ENCODE data around the gene UGT1A1. TPM values are rescaled to one million over a fixed set of nuclear protein-coding genes. Genes with fewer than 3 reads are reported as not detected.

Gene UGT1A1
- total and polyA plus RNA-seq, 9 of the 15 experiments (the other 6 are each of a cell fraction or from before 2014, with no cell fraction given) = not detected

DNA sequence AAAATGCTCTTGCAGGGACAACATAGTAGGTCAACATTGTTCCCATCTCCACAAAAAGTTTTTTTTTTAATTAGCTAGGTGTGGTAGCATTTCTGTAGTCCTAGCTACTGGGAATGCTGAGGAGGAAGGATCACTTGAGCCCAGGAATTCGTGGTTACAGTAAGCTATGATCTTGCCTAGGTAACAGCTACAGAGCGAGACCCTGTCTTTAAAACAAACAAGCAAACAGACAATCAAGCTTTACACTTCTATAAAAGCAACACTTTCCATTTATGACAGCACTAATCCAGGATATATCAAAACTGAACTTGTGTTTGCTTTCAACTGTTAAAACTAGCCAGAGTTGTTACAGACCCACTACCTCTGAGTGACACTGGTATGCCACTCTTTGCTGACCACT is 19.2 kb upstream of the UGT1A1 start:
- H3K27ac ChIP-seq (ENCODE audit: extremely low read depth, low read depth, low read length) = no peak overlapping the region
- no peak overlapping the region for H2AFZ ChIP-seq (ENCODE audit: low read depth, low read length)
- in situ Hi-C loops (cut with MboI) = no loop called here
- no TSS peak for BruUV-seq (replicated peaks)
- FAIRE-seq = no peak
- no peaks in the 10 kb centered on the region for H3K79me2 ChIP-seq (ENCODE audit: control insufficient read depth, insufficient read depth, low read length)
- H3K27me3 ChIP-seq (ENCODE audit: control insufficient read depth in 2 of 2, insufficient read depth in 2 of 2, low read length in 2 of 2) = no peaks in the 10 kb centered on the region
- H4K20me1 ChIP-seq (replicated peaks; ENCODE audit: control insufficient read depth, insufficient read depth, low read length) = no peaks in the 10 kb centered on the region
- ATAC-seq = no peak
- intact Hi-C loops (cut with micrococcal nuclease) = no loop called here
- no peak for DNase-seq (ENCODE audit: extremely low read depth in 1 of 4, low spot score in 3 of 4)
- H3K4me1 ChIP-seq (replicated peaks in 1 of 2; ENCODE audit: control insufficient read depth in 2 of 2, insufficient read depth in 2 of 2, low read length in 2 of 2) = peaks cover 0 to 7% of the 10 kb centered on the region in 2 experiments; a peak in 2 of 5 replicates
- H3K9me1 ChIP-seq (ENCODE audit: control insufficient read depth, insufficient read depth, low read length) = no peaks in the 10 kb centered on the region
- H3K4me2 ChIP-seq (ENCODE audit: insufficient read depth, low read length) = no peak overlapping the region
- H3K9ac ChIP-seq (ENCODE audit: insufficient read depth in 1 of 2, low read depth in 2 of 2, low read length in 2 of 2) = no peak overlapping the region
- ChIA-PET POLR2A (no interaction called here), CTCF (ENCODE audit: low intra/inter-chr PET ratio) (no interaction called here)
- 0% methylated on average over 2 of the region's 2 CpGs for WGBS (ENCODE audit: insufficient coverage, low coverage, missing lambda C conversion rate)
- no peaks in the 10 kb centered on the region for H3K36me3 ChIP-seq (ENCODE audit: control insufficient read depth, insufficient read depth, low read length)
- H3K9me3 ChIP-seq (replicated peaks; ENCODE audit: control insufficient read depth, insufficient read depth, low read depth, low read length) = no peaks in the 10 kb centered on the region
- H3K4me3 ChIP-seq = no peak overlapping the region
- TF ChIP-seq, protein P1, sequence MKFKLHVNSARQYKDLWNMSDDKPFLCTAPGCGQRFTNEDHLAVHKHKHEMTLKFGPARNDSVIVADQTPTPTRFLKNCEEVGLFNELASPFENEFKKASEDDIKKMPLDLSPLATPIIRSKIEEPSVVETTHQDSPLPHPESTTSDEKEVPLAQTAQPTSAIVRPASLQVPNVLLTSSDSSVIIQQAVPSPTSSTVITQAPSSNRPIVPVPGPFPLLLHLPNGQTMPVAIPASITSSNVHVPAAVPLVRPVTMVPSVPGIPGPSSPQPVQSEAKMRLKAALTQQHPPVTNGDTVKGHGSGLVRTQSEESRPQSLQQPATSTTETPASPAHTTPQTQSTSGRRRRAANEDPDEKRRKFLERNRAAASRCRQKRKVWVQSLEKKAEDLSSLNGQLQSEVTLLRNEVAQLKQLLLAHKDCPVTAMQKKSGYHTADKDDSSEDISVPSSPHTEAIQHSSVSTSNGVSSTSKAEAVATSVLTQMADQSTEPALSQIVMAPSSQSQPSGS (CRISPR knock-in tag; IDR thresholded peaks at IDR 0.05) = no peak
- TF ChIP-seq MAFK (IDR thresholded peaks at IDR 0.05; ENCODE audit: low read length) (no peak), HNRNPUL1 (IDR thresholded peaks at IDR 0.05; ENCODE audit: low read length) (no peak), POLR2AphosphoS2 (IDR thresholded peaks at IDR 0.05; ENCODE audit: low read length) (no peak), ZC3H8 (IDR thresholded peaks at IDR 0.05) (no peak), CSDE1 (IDR thresholded peaks at IDR 0.05) (no peak), ZBTB8A (IDR thresholded peaks at IDR 0.05; ENCODE audit: partially characterized antibody) (no peak), ZNF830 (CRISPR knock-in tag; IDR thresholded peaks at IDR 0.05) (no peak), ZBTB7A (IDR thresholded peaks at IDR 0.05; ENCODE audit: borderline replicate concordance, control insufficient read depth, low read depth, low read length) (no peak), FOXJ3 (CRISPR knock-in tag; IDR thresholded peaks at IDR 0.05) (no peak), SP2 (IDR thresholded peaks at IDR 0.05; ENCODE audit: extremely low read depth, low read depth, low read length, poor library complexity, severe bottlenecking) (no peak), PHB (CRISPR knock-in tag; IDR thresholded peaks at IDR 0.05) (no peak), TEAD1 (CRISPR knock-in tag; IDR thresholded peaks at IDR 0.05) (no peak)
- TF ChIP-seq, protein P2, sequence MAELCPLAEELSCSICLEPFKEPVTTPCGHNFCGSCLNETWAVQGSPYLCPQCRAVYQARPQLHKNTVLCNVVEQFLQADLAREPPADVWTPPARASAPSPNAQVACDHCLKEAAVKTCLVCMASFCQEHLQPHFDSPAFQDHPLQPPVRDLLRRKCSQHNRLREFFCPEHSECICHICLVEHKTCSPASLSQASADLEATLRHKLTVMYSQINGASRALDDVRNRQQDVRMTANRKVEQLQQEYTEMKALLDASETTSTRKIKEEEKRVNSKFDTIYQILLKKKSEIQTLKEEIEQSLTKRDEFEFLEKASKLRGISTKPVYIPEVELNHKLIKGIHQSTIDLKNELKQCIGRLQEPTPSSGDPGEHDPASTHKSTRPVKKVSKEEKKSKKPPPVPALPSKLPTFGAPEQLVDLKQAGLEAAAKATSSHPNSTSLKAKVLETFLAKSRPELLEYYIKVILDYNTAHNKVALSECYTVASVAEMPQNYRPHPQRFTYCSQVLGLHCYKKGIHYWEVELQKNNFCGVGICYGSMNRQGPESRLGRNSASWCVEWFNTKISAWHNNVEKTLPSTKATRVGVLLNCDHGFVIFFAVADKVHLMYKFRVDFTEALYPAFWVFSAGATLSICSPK (IDR thresholded peaks at IDR 0.05; ENCODE audit: borderline replicate concordance) = no peak
- TF ChIP-seq, protein P3, sequence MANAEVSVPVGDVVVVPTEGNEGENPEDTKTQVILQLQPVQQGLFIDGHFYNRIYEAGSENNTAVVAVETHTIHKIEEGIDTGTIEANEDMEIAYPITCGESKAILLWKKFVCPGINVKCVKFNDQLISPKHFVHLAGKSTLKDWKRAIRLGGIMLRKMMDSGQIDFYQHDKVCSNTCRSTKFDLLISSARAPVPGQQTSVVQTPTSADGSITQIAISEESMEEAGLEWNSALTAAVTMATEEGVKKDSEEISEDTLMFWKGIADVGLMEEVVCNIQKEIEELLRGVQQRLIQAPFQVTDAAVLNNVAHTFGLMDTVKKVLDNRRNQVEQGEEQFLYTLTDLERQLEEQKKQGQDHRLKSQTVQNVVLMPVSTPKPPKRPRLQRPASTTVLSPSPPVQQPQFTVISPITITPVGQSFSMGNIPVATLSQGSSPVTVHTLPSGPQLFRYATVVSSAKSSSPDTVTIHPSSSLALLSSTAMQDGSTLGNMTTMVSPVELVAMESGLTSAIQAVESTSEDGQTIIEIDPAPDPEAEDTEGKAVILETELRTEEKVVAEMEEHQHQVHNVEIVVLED (CRISPR knock-in tag; IDR thresholded peaks at IDR 0.05) = no peak
- TF ChIP-seq, protein P4, sequence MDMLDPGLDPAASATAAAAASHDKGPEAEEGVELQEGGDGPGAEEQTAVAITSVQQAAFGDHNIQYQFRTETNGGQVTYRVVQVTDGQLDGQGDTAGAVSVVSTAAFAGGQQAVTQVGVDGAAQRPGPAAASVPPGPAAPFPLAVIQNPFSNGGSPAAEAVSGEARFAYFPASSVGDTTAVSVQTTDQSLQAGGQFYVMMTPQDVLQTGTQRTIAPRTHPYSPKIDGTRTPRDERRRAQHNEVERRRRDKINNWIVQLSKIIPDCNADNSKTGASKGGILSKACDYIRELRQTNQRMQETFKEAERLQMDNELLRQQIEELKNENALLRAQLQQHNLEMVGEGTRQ (CRISPR knock-in tag; IDR thresholded peaks at IDR 0.05) = no peak
- TF ChIP-seq, protein P5, sequence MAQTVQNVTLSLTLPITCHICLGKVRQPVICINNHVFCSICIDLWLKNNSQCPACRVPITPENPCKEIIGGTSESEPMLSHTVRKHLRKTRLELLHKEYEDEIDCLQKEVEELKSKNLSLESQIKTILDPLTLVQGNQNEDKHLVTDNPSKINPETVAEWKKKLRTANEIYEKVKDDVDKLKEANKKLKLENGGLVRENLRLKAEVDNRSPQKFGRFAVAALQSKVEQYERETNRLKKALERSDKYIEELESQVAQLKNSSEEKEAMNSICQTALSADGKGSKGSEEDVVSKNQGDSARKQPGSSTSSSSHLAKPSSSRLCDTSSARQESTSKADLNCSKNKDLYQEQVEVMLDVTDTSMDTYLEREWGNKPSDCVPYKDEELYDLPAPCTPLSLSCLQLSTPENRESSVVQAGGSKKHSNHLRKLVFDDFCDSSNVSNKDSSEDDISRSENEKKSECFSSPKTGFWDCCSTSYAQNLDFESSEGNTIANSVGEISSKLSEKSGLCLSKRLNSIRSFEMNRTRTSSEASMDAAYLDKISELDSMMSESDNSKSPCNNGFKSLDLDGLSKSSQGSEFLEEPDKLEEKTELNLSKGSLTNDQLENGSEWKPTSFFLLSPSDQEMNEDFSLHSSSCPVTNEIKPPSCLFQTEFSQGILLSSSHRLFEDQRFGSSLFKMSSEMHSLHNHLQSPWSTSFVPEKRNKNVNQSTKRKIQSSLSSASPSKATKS (CRISPR knock-in tag; IDR thresholded peaks at IDR 0.05) = no peak
